ENCODE data around the gene ABHD2. TPM values are rescaled to one million over a fixed set of nuclear protein-coding genes. Genes with fewer than 3 reads are reported as not detected.

ABHD2 gene
- total and polyA plus RNA-seq, 9 of the 15 experiments (the other 6 are each of a cell fraction or from before 2014, with no cell fraction given) = 16.9 to 99.8 (median 47.5) TPM

DNA sequence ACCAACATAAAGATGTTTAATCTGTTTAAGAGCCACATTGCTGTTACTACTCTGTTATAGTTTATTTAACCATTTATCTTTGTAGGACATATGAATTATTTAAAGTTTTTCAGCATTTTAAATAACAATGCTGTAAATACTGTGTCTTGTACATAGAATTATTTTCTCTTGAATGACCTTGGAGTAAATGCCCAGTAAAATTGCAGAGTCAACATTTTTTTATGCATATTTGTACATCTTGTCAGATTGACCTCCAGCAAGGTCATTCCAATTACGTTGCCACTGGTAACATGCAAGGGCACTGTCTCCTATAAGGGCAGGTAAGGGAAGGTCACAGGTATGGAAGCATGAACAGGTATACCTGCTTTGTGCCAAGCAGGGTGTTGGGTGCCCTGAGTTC is 68.8 kb downstream of the ABHD2 start (continued):
- TF ChIP-seq, protein P1, sequence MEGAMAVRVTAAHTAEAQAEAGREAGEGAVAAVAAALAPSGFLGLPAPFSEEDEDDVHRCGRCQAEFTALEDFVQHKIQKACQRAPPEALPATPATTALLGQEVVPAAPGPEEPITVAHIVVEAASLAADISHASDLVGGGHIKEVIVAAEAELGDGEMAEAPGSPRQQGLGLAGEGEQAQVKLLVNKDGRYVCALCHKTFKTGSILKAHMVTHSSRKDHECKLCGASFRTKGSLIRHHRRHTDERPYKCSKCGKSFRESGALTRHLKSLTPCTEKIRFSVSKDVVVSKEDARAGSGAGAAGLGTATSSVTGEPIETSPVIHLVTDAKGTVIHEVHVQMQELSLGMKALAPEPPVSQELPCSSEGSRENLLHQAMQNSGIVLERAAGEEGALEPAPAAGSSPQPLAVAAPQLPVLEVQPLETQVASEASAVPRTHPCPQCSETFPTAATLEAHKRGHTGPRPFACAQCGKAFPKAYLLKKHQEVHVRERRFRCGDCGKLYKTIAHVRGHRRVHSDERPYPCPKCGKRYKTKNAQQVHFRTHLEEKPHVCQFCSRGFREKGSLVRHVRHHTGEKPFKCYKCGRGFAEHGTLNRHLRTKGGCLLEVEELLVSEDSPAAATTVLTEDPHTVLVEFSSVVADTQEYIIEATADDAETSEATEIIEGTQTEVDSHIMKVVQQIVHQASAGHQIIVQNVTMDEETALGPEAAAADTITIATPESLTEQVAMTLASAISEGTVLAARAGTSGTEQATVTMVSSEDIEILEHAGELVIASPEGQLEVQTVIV (CRISPR knock-in tag; IDR thresholded peaks at IDR 0.05; ENCODE audit: borderline replicate concordance) = no peak
- no peak for TF ChIP-seq ZNF175 (CRISPR knock-in tag; IDR thresholded peaks at IDR 0.05; ENCODE audit: low read depth)
- TF ChIP-seq, protein P2, sequence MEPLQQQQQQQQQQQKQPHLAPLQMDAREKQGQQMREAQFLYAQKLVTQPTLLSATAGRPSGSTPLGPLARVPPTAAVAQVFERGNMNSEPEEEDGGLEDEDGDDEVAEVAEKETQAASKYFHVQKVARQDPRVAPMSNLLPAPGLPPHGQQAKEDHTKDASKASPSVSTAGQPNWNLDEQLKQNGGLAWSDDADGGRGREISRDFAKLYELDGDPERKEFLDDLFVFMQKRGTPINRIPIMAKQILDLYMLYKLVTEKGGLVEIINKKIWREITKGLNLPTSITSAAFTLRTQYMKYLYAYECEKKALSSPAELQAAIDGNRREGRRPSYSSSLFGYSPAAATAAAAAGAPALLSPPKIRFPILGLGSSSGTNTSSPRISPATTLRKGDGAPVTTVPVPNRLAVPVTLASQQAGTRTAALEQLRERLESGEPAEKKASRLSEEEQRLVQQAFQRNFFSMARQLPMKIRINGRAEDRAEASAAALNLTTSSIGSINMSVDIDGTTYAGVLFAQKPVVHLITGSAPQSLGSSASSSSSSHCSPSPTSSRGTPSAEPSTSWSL (CRISPR knock-in tag; IDR thresholded peaks at IDR 0.05; ENCODE audit: borderline replicate concordance) = no peak

DNA sequence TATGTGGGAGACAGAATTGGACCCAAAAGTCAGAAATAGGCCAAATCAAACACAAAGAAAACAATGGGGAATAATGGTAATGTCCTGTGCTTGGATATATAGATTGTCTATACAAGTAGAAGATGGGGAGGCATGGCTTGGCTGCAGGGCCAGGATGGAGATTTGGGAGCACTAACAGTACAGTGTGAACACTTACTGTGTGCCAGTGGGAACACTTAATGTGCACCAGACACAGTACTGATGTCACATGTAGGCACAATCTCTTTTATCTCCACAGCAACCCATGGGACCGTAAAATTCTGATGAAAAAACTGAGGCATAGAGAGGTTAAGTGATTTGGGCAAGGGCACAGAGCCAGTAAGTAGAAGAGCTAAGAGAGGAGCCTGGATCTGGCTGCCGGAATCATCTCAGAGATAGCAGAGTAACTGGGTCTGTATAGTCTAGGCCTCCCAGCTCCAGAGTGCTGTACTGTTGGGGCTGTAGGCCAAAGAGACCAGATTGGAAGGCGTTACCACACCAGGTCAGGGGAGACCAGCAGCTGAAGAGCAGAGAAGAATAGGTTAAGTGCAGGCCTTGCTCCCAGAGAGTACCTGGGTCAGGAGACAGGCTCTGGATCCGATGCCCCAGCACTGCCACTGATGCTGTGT is 69.8 kb downstream of the ABHD2 start:
- H3K27me3 ChIP-seq (ENCODE audit: control insufficient read depth in 2 of 2, insufficient read depth in 2 of 2, low read length in 2 of 2) = no peaks in the 10 kb centered on the region
- in situ Hi-C loops (cut with MboI) = no loop called here
- WGBS (ENCODE audit: insufficient coverage, low coverage, missing lambda C conversion rate) = 85% methylated on average over 4 of the region's 4 CpGs
- TF ChIP-seq, protein P3, sequence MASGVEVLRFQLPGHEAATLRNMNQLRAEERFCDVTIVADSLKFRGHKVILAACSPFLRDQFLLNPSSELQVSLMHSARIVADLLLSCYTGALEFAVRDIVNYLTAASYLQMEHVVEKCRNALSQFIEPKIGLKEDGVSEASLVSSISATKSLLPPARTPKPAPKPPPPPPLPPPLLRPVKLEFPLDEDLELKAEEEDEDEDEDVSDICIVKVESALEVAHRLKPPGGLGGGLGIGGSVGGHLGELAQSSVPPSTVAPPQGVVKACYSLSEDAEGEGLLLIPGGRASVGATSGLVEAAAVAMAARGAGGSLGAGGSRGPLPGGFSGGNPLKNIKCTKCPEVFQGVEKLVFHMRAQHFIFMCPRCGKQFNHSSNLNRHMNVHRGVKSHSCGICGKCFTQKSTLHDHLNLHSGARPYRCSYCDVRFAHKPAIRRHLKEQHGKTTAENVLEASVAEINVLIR (CRISPR knock-in tag; IDR thresholded peaks at IDR 0.05) = no peak
- TF ChIP-seq HDAC6 (IDR thresholded peaks at IDR 0.05; ENCODE audit: low read depth, low read length) (no peak), ZNF263 (CRISPR knock-in tag; IDR thresholded peaks at IDR 0.05; ENCODE audit: borderline replicate concordance) (no peak), SIX5 (IDR thresholded peaks at IDR 0.05; ENCODE audit: borderline replicate concordance in 1 of 2, insufficient read depth in 1 of 2, low read depth in 1 of 2, low read length in 2 of 2) (no peak), ZNF3 (CRISPR knock-in tag; IDR thresholded peaks at IDR 0.05) (no peak)
- TF ChIP-seq, protein P4, sequence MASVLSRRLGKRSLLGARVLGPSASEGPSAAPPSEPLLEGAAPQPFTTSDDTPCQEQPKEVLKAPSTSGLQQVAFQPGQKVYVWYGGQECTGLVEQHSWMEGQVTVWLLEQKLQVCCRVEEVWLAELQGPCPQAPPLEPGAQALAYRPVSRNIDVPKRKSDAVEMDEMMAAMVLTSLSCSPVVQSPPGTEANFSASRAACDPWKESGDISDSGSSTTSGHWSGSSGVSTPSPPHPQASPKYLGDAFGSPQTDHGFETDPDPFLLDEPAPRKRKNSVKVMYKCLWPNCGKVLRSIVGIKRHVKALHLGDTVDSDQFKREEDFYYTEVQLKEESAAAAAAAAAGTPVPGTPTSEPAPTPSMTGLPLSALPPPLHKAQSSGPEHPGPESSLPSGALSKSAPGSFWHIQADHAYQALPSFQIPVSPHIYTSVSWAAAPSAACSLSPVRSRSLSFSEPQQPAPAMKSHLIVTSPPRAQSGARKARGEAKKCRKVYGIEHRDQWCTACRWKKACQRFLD (CRISPR knock-in tag; IDR thresholded peaks at IDR 0.05) = no peak
- TF ChIP-seq, protein P5, sequence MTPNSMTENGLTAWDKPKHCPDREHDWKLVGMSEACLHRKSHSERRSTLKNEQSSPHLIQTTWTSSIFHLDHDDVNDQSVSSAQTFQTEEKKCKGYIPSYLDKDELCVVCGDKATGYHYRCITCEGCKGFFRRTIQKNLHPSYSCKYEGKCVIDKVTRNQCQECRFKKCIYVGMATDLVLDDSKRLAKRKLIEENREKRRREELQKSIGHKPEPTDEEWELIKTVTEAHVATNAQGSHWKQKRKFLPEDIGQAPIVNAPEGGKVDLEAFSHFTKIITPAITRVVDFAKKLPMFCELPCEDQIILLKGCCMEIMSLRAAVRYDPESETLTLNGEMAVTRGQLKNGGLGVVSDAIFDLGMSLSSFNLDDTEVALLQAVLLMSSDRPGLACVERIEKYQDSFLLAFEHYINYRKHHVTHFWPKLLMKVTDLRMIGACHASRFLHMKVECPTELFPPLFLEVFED (CRISPR knock-in tag; conservative IDR thresholded peaks at IDR 0.05) = no peak

More for the DNA sequence above, 69.8 kb downstream of the ABHD2 start:
- Histone ChIP-seq H3K9ac (ENCODE audit: insufficient read depth in 1 of 2, low read depth in 2 of 2, low read length in 2 of 2) (no peak overlapping the region), H3K36me3 (ENCODE audit: control insufficient read depth, insufficient read depth, low read length) (peaks cover 74% of the 10 kb centered on the region), H3K27ac (ENCODE audit: extremely low read depth, low read depth, low read length) (no peak overlapping the region), H4K20me1 (replicated peaks; ENCODE audit: control insufficient read depth, insufficient read depth, low read length) (no peaks in the 10 kb centered on the region), H3K4me1 (replicated peaks in 1 of 2; ENCODE audit: control insufficient read depth in 2 of 2, insufficient read depth in 2 of 2, low read length in 2 of 2) (no peaks in the 10 kb centered on the region), H3K4me2 (ENCODE audit: insufficient read depth, low read length) (no peak overlapping the region), H2AFZ (ENCODE audit: low read depth, low read length) (no peak overlapping the region), H3K79me2 (ENCODE audit: control insufficient read depth, insufficient read depth, low read length) (no peaks in the 10 kb centered on the region; the same call in 2 of the 3 replicates), H3K4me3 (no peak overlapping the region), H3K9me1 (ENCODE audit: control insufficient read depth, insufficient read depth, low read length) (no peaks in the 10 kb centered on the region), H3K9me3 (replicated peaks; ENCODE audit: control insufficient read depth, insufficient read depth, low read depth, low read length) (no peaks in the 10 kb centered on the region)
- no peak; the same call in 2 of the 3 replicates for ATAC-seq
- ChIA-PET CTCF (ENCODE audit: low intra/inter-chr PET ratio) (no interaction called here), POLR2A (interaction anchor here (1.4 to 1.6 kb wide), 2 partner anchors 9 to 15 kb away, joined by 4 to 6 read pairs; no protein-coding TSS in a partner anchor)
- DNase-seq (ENCODE audit: extremely low read depth in 1 of 4, low spot score in 3 of 4) = no peak
- BruUV-seq (replicated peaks) = no TSS peak
- intact Hi-C loops (cut with micrococcal nuclease) = no loop called here
- no peak for FAIRE-seq
